SU-DHL-6 (cell line): ENCODE measurements around the gene NOS3.

ENCODE experiments used
- CTCF ChIP-seq: fragments of 200-600 bp; sonication (generic); IDR thresholded peaks from one replicate; pipeline ENCODE4 v1.5.1; 2017; ENCODE audit warnings: antibody characterized with exemption, mild to moderate bottlenecking, low read length, moderate library complexity; ENCODE audit not compliant: insufficient read depth, poor library complexity, severe bottlenecking
- EZH2phosphoT487 ChIP-seq: fragments of 200-600 bp; sonication (generic), shearing (Covaris generic); conservative IDR thresholded peaks from 2 replicates; pipeline ENCODE4 v1.6.1; 2018; ENCODE audit warnings: mild to moderate bottlenecking, antibody characterized with exemption, low read length, moderate library complexity, mixed read lengths

DNA sequence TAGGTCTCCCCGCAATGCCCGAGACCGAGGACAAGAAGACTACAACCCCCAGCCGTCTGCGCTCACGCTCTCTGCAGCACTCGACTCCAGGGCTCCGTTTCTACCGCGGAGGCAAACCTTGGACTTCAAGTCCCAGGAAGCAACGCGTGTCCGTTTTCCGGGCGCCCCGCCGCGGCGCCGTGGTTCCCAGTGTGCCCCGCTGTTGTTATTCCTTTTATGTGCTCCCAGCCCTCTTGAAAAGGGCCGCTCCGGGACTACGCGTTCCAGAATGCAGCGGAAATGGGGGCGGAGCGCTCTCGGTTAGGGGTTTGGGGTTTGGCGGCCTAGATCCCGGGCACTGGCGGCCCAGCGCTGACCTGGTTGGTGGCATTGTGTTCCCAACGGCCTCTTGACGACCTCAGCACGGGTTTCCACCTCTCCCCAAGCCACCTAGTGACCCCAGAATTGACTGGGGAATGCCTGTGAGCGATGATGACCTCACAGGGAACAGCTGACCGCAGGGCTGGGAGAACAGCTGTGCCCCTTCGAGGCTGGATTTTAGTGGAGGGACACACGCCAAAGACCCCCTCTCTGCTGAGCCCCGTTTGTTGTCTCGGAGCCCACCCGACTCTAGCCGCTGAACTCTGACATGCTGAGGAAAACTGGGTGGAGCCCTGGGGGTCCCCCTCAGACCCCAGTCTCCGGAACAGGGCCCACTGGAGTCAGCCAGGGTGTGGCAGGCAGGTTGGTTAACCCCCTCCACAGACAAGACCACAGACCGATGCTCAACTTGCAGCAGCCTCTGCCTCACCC lies 67.4 kb downstream of the NOS3 start:
- TF ChIP-seq CTCF (no peak), EZH2phosphoT487 (no peak)
